Measurements from ENCODE around the gene HDAC11.

Gene HDAC11

GRCh38 chr3:13513051-13513912 is 33.2 kb downstream of the HDAC11 start:
- DNase-seq (ENCODE audit: low read depth in 1 of 2, low spot score in 1 of 2), result no peak
- TF ChIP-seq CTCF (IDR thresholded peaks at IDR 0.05; ENCODE audit: insufficient read depth, low read length), result no peak
- TF ChIP-seq REST (IDR thresholded peaks at IDR 0.05; ENCODE audit: insufficient replicate concordance, low read depth), result no peak
- no peak for TF ChIP-seq POLR2AphosphoS5 (IDR thresholded peaks at IDR 0.05; ENCODE audit: low read depth)
- no peak for TF ChIP-seq SPI1 (IDR thresholded peaks at IDR 0.05; ENCODE audit: borderline replicate concordance, low read depth)
- TF ChIP-seq GABPA (IDR thresholded peaks at IDR 0.05; ENCODE audit: low read depth), result no peak
- no peak overlapping the region for H3K4me3 ChIP-seq (replicated peaks; ENCODE audit: insufficient read depth, low read length)
- H3K27me3 ChIP-seq (ENCODE audit: insufficient read depth, poor library complexity, severe bottlenecking), result no peaks in the 10 kb centered on the region
- H3K27ac ChIP-seq (replicated peaks), result no peak overlapping the region

GRCh38 chr3:13513913-13514517 is 33.9 kb downstream of the HDAC11 start:
- H3K4me3 ChIP-seq (replicated peaks; ENCODE audit: insufficient read depth, low read length), result no peak overlapping the region
- no peaks in the 10 kb centered on the region for H3K27me3 ChIP-seq (ENCODE audit: insufficient read depth, poor library complexity, severe bottlenecking)
- no peak for DNase-seq (ENCODE audit: low read depth in 1 of 2, low spot score in 1 of 2)
- TF ChIP-seq REST (IDR thresholded peaks at IDR 0.05; ENCODE audit: insufficient replicate concordance, low read depth) (no peak), GABPA (IDR thresholded peaks at IDR 0.05; ENCODE audit: low read depth) (no peak), CTCF (IDR thresholded peaks at IDR 0.05; ENCODE audit: insufficient read depth, low read length) (no peak), POLR2AphosphoS5 (IDR thresholded peaks at IDR 0.05; ENCODE audit: low read depth) (no peak), SPI1 (IDR thresholded peaks at IDR 0.05; ENCODE audit: borderline replicate concordance, low read depth) (no peak)
- H3K27ac ChIP-seq (replicated peaks), result no peak overlapping the region

- Histone ChIP-seq H3K27ac (replicated peaks) (no peak overlapping the region), H3K27me3 (ENCODE audit: insufficient read depth, poor library complexity, severe bottlenecking) (no peaks in the 10 kb centered on the region), H3K4me3 (replicated peaks; ENCODE audit: insufficient read depth, low read length) (no peak overlapping the region)
- DNase-seq (ENCODE audit: low read depth in 1 of 2, low spot score in 1 of 2), result no peak
- TF ChIP-seq GABPA (IDR thresholded peaks at IDR 0.05; ENCODE audit: low read depth) (no peak), SPI1 (IDR thresholded peaks at IDR 0.05; ENCODE audit: borderline replicate concordance, low read depth) (no peak)
These were observed 34.7 kb downstream of the HDAC11 start for GRCh38 chr3:13514639-13515435.

Data from HL-60 (cell line).